Left kidney (tissue), 2 donors: Measurements from ENCODE around the gene GSX2. TPM values are rescaled to one million over a fixed set of nuclear protein-coding genes. Genes with fewer than 3 reads are reported as not detected.
"Not testable (repeated sequence)": the region's sequence is repeated elsewhere in the genome, so short reads cannot be mapped to it uniquely, and the experiment has no call there.

Experiments
- DNase-seq: peaks from one replicate; pipeline ENCODE4 v3.0.0-alpha.2; 2013
- polyA plus RNA-seq: library from polyadenylated mRNA; unstranded; fragments of 120-200 nt; gene quantifications from one replicate; pipeline ENCODE4 v1.2.1, GENCODE V29; 2013; ENCODE audit not compliant: insufficient read length

GSX2 gene
- polyA plus RNA-seq, 1 donor: not detected

DNA sequence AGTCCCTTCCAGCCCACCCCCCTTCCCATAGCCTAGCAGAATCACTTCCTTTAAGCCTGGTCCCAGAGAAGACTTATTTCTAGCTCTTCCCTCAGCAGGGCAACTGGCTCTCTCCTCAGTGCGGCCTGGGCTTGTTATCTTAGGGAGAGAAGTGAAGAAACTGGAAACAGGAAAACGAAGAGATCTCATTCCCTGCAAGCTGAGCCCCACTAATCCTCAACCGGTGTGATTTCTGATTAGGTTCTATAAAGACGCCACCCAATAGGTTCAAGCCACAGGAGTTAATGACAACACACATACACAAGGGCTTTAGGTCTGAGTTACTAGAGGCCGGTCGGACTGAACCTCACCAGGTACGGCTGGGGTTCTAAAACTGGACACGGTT is 3.2 kb downstream of the GSX2 start:
- DNase-seq: no peak

DNA sequence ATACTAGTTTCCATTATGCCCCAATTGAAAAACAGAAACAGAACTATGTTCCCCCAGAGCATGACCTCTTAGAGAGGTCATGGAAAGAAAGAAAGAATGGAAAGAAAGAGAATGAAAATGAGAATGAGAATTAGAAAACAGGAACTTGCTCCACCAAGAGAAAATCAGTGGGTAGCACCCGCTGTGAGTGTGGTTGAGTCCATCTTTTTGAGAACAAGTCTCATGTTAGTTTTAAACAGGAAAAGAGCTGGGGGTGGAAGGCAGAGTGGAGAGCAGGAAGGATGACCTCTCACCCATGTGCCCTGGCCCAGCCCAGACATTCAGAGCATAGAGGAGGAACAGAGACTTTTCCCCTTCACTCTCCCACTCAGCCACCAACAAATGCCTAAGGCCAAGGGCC is 4.9 kb downstream of the GSX2 start:
- no peak for DNase-seq

DNA sequence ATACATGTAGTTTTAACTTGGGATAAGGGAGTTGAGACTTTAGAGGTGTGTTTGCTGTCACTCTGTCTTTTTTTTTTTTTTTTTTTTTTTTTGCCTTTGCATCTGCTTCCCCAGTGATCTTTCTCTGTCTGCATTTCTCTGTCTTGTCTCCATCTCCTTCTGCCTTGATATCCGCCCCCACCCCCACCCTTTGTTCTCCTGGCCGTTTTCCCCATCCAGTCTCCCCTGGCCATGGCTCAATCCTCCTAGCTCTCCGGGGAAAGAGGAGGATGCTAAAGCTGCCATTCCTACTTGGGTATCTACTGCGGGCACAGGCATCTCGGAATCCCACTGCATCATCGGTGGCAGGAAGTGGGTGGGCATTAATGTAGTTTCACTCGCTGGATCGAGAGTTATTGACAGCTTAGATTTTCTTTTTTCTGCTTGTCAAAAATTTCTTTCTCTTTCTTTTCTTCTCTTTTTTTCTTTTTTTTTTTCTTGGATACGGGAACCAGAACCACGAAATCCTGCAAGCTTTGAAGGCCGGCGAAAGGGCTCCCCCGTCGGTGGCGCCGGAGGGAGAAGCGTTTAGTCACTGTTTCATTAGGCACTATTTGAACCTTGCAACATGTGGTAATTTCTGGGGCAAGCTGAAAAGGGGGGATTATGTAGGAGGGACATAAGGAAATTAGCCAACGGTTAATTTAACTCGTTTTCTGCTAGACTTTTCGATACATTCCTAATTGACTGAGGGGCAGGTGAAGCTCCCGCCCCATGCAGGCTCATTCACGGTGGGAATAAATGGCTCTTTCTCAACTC is 8.2 kb downstream of the GSX2 start:
- no peak for DNase-seq

DNA sequence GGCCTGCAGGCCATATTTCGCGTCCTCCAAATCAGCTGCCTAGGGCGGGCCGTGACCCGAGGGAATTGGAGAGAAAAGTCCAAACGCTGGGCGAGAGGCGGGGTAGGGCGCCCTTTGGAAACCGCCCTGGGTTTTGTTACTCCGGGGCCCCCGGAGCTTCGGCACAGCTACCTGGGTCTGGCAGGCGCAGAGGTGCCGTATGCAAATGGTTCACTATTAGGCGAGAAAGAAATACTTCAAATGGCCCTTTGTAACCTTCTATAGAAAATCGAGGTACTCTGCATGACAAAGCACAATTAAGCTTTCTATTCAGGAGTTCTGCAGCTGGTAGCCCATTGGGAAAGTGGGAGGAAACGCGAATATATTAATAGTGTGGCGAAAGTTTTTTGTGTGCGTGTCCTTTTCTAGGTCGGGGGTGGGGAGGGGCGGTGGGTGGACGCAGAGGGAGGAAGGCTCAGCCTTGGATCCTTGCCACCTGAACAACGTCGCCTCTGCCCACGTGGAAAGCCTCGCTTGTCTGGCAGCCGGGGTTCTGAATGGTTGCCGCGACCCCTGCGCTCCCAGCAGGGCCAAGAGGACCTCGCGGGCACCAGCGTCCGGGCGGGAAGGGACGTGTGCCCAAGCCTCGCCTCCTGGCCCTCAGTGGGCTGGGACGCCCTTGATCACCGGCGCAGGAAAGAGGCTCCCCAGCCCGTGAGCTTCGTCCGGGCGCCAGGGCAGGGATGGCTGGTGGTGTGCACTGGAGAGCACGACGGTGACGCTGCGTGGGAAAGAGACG is 9.5 kb downstream of the GSX2 start:
- no peak for DNase-seq

DNA sequence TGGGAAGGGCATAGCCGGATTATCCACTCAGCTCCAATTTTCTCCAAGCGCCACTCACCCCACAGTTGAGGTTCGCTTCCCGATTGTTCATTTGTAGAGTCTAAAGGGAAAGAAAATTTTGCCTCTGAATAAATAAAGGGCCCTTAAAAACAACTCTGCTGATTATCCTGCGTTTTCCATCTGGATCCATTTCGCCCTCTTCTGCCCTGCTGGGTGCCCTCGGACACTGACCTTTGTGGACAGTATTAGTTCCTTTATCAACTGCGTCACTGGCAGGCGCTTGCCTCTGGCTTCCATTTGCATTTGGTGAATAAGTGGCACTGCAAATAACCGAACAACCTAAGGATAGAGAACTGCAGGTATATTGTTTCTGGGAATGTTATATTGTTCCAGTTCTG is 10.1 kb downstream of the GSX2 start:
- no peak for DNase-seq

DNA sequence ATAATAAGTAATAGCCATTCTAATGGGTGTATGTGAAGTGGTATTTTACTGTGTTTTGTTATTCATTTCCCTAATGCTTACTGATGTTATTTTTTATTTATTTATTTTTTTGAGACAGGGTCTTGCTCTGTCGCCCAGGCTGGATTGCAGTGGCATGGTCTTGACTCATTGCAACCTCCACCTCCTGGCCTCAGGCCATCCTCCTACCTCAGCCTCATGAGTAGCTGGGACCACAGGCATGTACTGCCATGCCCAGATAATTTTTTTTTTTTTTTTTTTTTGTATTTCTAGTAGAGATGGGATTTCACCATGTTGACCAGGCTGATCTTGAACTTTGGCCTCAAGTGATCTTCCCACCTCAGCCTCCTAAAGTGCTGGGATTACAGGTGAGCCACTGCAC is 13.2 kb downstream of the GSX2 start:
- not testable (repeated sequence) for DNase-seq

DNA sequence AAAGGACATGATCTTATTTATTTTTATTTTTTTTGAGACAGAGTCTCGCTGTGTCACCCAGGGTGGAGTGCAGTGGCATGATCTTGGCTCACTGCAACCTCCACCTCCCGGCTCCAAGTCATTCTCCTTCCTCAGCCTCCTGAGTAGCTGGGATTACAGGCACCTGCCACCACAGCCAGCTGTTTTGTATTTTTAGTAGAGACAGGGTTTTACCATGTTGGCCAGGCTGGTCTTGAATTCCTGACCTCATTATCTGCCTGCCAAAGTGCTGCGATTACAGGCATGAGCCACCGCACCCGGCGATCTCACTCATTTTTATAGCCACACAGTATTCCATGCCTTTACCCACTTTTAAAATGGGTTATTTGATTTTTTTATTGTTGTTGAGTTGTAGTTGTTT is 16.3 kb downstream of the GSX2 start:
- DNase-seq: not testable (repeated sequence)

DNA sequence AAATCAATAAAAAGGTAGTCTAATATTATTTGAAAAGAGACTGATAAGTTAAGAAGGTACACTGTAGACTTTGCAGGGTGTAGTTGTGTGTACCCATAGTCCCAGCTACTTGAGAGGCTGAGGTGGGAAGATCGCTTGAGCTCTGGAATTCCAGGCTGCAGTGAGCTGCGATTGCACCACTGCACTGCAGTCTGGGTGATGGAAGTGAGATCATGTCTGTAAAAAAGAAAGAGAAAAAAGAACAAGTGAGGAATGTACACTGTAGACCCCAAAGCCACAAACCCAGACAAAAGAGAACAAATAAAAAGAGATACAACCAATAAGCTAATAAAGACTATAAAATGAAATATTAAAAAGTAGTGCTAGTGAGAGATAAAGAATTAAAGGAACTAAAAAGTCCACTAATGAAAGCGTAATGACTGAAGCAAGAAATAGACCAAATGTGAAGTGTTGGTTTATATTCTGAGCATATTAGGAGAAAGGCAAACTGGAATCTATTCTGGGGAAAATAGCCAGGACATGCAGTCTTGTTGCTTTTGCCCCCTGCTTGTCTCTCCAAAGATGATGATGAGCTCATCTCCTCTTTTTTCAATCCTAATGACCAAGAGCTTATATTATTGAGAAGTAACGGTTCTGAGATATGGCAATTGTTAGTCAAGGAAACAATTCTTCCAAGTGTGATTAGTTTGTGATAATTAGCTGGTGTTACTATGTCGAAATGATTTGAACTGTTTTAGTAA is 19.1 kb downstream of the GSX2 start:
- DNase-seq: no peak

DNA sequence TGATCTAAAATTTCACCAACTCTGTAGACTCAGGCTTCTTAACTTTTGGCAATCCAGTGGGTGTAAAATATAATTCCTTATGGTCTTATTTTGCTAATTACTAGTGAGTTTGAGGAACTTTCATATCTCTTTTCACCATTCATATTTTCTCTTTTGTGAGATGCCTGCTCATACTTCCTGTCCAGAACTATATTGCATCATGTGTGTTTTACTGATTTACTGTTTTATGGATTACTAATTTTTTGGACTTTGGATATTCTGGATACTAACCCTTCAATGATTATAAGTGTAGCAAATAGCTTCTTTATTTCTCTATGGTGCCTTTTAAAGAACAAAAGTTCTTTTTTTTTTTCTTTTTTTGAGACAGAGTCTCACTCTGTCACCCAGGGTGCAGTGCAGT is 20.6 kb downstream of the GSX2 start:
- no peak for DNase-seq

DNA sequence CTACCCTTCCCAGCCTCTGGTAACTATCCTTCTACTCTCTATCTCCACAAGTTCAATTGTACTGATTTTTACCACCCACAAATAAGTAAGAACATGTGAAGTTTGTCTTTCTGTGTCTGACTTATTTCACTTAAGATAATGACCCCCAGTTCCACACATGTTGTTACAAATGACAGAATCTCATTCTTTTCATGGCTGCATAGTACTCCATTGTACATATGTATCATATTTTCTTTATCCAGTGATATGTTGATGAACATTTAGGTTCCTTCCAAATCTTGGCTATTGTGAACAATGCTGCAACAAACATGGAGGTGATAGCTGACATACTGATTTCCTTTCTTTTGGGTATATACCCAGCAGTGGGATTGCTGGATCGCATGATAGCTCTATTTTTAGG is 27.7 kb downstream of the GSX2 start:
- no peak for DNase-seq

DNA sequence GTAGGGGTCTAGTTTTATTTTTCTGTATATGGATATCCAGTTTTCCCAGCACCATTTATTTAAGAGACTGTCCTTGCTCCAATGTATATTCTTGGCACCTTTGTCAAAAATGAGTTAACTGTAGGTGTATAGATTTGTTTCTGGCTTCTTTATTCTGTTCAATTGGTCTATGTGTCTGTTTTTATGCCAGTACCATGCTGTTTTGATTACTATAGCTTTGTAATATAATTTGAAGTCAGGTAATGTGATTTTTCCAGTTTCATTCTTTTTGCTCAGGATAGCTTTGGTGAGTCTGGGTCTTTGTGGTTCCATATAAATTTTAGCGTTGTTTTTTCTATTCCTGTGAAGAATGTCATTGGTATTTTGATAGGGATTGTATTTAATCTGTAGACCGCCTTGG is 28.7 kb downstream of the GSX2 start:
- not testable (repeated sequence) for DNase-seq

DNA sequence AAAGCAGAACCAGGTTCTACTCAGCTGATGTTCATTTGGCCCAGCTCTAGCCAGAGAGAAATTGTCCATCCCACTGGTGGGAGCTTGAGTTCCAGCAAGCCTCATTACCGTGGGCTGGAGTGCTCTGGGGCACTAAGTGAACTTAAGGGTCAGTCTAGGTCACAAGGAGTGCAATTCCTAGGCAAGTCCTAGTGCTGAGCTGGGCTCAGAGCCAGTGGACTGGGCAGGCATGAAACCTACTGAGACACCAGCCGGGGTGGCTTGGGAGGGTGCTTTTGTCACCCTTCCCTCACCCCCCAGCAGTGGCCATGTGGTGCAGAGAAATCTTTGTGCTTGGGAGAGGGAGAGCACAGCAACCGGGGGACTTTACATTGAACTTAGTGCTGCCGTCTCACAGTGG is 39.4 kb downstream of the GSX2 start:
- no peak for DNase-seq

DNA sequence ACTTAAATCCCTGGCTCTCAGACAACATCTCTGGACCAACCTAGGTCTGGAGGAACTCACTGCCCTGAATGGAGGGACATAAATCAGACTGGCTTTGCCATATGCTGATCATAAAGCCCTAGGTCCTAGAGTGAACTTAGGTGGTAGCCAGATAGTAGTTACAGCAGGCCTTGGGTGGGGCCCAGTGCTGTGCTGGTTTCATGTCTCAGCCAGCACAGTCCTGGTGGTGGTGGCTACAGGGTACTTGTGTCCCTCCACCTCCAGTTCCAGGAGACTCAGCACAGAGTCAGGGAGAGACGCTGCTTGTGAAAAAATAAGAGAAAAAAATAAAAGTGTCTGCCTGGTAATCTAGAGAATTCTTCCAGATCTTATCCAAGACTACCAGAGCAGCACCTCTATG is 40.3 kb downstream of the GSX2 start:
- DNase-seq: no peak

DNA sequence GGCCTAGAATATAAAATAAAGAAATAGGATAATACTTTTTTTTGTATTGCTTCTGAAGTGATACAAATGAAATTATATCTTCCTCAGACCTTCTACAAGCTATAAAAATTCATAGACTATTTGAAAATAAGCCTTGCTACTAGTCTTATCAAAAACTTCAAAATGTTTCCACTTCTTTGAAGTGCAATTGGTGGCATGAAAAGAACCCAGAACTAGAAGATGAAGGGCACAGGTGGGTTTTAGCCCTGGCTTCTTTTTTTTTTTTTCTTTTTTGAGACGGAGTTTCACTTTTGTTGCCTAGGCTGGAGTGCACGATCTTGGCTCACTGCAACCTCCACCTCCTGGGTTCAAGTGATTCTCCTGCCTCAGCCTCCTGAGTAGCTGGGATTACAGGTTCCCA is 44.2 kb downstream of the GSX2 start:
- no peak for DNase-seq

DNA sequence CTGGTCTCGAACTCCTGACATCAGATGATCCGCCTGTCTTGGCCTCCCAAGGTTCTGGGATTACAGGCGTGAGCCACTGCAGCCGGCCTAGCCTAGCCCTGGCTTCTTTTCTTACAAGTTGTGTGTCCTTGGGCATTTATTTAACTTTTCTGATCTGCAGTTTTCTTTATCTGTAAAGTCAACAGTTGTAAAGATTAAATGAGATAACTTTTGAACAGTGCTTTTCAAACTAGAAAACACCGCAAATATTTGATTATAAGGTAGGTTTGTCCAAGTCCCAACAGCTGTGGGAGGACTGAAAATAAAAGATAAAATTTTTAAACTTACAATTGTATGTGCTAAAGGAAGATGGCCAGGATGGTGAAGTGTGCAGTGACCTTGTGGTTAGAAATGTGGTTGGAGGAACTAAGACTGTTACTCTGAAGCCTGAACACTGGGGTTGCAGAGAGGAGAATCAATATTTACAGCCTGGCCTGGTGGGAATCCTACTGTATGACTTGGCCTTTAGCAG is 44.8 kb downstream of the GSX2 start:
- no peak for DNase-seq

DNA sequence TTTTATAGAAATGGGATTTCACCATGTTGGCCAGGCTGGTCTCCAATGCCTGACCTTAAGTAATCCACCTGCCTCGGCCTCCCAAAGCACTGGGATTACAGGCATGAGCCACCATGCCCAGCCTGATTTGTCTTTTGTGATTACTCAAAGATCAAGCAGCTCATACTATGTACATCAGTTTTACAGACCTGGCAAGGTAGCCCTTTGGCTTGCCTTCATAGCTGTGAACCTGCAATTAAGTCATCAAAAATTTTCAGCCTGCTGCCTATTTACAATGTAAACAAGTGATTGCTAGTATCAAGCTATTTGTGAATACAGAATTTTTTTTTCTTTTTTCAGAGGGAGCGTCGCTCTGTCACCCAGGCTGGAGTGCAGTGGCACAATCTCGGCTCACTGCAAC is 46.2 kb downstream of the GSX2 start:
- DNase-seq: no peak

DNA sequence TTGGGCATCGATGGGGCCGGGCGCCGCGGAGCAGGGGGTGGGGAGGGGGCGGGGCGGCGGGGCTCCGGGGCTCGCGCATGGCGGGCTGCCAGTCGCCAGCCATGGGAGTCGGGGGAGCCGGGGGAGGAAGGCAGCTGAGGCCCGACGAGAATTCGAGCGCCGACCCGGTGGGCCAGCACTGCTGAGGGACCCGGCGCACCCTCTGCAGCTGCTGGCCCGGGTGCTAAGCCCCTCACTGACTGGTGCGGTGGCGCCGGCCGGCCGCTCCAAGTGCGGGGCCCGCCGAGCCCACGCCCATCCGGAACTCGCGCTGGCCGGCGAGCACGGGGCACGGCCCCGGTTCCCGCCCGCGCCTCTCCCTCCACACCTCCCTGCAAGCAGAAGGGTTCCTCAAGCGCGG is 49.4 kb downstream of the GSX2 start:
- no peak for DNase-seq

Other genes with a start within 250 kb of the GSX2 start
- 35.1 TPM for gene CHIC2, start 35.6 kb upstream of the GSX2 start, polyA plus RNA-seq
- 159 TPM for gene PDGFRA, start 129.1 kb downstream of the GSX2 start, polyA plus RNA-seq